ENCODE data around the gene CHADL. TPM values are rescaled to one million over a fixed set of nuclear protein-coding genes. Genes with fewer than 3 reads are reported as not detected.

CHADL gene
- polyA plus RNA-seq, 1 of the 3 experiments (the other 2 are of a cell fraction): 0.03 TPM

DNA sequence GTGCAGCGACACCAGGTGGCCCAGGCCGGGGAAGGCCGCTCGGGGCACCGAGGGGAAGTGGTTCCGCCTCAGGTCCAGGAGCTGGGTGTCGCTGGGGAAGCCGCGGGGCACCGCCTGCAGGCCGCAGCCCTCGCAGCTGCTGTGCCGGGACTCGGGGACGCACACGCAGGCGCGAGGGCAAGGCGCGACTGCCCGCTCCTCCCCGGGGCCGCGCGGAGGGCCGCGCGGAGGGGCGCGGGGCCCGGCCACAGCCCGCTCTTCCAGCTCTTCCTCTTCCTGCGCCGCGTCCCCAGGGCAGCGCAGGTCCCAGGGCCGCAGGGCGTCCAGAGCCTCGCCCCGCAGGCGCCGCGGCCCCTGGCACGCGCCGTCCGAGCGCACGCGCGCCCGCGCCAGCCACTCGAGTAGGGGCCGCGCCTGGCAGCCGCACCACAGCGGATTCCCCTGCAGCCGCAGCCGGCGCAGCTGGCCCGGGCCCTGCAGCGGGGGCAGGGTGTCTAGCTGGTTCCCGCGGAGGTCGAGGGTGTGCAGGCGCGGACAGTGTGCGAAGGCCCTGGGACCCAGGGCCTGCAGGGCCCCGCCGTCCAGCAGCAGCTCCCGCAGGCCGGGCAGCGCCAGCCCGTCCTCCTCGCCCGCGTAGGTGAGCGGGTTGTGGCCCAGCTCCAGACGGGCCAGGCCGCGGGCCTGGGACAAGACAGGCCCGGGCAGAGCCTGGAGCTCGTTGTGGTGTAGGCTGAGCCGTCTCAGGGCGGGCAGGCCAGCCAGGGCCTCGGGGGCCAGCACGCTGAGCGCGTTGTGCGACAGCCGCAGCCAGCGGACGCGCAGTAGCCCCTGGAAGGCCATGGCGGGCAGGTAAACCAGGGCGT is 2.8 kb downstream of the CHADL start:
- H3K36me3 ChIP-seq (replicated peaks in 1 of 2; ENCODE audit: control insufficient read depth in 1 of 2, insufficient read depth in 2 of 2, low read length in 1 of 2): no peaks in the 10 kb centered on the region
- no peak overlapping the region for H3K9ac ChIP-seq
- H3K27me3 ChIP-seq (ENCODE audit: insufficient read depth): no peaks in the 10 kb centered on the region
- ChIA-PET POLR2A (interaction anchor here (0.6 kb wide), 1 partner anchor 11 kb away, joined by 3 read pairs; no protein-coding TSS in a partner anchor), CTCF (interaction anchor here (1.0 kb wide), 1 partner anchor 10 kb away, joined by 3 read pairs; no protein-coding TSS in a partner anchor)
- no peak overlapping the region for H3K4me2 ChIP-seq
- no peaks in the 10 kb centered on the region for H4K20me1 ChIP-seq (ENCODE audit: insufficient read depth)
- no peaks in the 10 kb centered on the region for H3K79me2 ChIP-seq (ENCODE audit: insufficient read depth)
- H3K4me1 ChIP-seq (ENCODE audit: control insufficient read depth in 1 of 2, insufficient read depth in 2 of 2, low read depth in 1 of 2, low read length in 1 of 2): no peaks in the 10 kb centered on the region; a peak in 1 of 4 replicates
- H3K4me3 ChIP-seq (ENCODE audit: low read depth in 2 of 2, low read length in 1 of 2): no peak overlapping the region
- no peaks in the 10 kb centered on the region for H3K9me2 ChIP-seq
- TF ChIP-seq, protein P1, sequence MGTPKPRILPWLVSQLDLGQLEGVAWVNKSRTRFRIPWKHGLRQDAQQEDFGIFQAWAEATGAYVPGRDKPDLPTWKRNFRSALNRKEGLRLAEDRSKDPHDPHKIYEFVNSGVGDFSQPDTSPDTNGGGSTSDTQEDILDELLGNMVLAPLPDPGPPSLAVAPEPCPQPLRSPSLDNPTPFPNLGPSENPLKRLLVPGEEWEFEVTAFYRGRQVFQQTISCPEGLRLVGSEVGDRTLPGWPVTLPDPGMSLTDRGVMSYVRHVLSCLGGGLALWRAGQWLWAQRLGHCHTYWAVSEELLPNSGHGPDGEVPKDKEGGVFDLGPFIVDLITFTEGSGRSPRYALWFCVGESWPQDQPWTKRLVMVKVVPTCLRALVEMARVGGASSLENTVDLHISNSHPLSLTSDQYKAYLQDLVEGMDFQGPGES (IDR thresholded peaks at IDR 0.05; ENCODE audit: low read depth, low read length): no peak
- TF ChIP-seq, protein P2, sequence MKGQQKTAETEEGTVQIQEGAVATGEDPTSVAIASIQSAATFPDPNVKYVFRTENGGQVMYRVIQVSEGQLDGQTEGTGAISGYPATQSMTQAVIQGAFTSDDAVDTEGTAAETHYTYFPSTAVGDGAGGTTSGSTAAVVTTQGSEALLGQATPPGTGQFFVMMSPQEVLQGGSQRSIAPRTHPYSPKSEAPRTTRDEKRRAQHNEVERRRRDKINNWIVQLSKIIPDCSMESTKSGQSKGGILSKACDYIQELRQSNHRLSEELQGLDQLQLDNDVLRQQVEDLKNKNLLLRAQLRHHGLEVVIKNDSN (IDR thresholded peaks at IDR 0.05; ENCODE audit: borderline replicate concordance, low read depth): no peak
- TF ChIP-seq ELF1 (IDR thresholded peaks at IDR 0.05) (no peak), FOSL2 (IDR thresholded peaks at IDR 0.05; ENCODE audit: borderline replicate concordance, low read depth) (no peak), FOXM1 (IDR thresholded peaks at IDR 0.05; ENCODE audit: low read depth) (no peak), GABPA (IDR thresholded peaks at IDR 0.05; ENCODE audit: low read depth) (no peak), SMC3 (IDR thresholded peaks at IDR 0.05; ENCODE audit: low read depth, low read length) (no peak), GATA2 (CRISPR knock-in tag; IDR thresholded peaks at IDR 0.05) (no peak), EP300 (IDR thresholded peaks at IDR 0.05; ENCODE audit: borderline replicate concordance in 1 of 2, low read depth in 1 of 2, low read length in 1 of 2) (no peak), ZBTB33 (IDR thresholded peaks at IDR 0.05; ENCODE audit: borderline replicate concordance, low read depth) (no peak), TEAD4 (IDR thresholded peaks at IDR 0.05; ENCODE audit: borderline replicate concordance, insufficient read depth) (no peak)
- TF ChIP-seq, protein P3, sequence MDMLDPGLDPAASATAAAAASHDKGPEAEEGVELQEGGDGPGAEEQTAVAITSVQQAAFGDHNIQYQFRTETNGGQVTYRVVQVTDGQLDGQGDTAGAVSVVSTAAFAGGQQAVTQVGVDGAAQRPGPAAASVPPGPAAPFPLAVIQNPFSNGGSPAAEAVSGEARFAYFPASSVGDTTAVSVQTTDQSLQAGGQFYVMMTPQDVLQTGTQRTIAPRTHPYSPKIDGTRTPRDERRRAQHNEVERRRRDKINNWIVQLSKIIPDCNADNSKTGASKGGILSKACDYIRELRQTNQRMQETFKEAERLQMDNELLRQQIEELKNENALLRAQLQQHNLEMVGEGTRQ (IDR thresholded peaks at IDR 0.05; ENCODE audit: borderline replicate concordance, low read depth, low read length): no peak
- TF ChIP-seq, protein P4, sequence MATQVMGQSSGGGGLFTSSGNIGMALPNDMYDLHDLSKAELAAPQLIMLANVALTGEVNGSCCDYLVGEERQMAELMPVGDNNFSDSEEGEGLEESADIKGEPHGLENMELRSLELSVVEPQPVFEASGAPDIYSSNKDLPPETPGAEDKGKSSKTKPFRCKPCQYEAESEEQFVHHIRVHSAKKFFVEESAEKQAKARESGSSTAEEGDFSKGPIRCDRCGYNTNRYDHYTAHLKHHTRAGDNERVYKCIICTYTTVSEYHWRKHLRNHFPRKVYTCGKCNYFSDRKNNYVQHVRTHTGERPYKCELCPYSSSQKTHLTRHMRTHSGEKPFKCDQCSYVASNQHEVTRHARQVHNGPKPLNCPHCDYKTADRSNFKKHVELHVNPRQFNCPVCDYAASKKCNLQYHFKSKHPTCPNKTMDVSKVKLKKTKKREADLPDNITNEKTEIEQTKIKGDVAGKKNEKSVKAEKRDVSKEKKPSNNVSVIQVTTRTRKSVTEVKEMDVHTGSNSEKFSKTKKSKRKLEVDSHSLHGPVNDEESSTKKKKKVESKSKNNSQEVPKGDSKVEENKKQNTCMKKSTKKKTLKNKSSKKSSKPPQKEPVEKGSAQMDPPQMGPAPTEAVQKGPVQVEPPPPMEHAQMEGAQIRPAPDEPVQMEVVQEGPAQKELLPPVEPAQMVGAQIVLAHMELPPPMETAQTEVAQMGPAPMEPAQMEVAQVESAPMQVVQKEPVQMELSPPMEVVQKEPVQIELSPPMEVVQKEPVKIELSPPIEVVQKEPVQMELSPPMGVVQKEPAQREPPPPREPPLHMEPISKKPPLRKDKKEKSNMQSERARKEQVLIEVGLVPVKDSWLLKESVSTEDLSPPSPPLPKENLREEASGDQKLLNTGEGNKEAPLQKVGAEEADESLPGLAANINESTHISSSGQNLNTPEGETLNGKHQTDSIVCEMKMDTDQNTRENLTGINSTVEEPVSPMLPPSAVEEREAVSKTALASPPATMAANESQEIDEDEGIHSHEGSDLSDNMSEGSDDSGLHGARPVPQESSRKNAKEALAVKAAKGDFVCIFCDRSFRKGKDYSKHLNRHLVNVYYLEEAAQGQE (IDR thresholded peaks at IDR 0.05; ENCODE audit: low read depth, low read length): no peak
- H2AFZ ChIP-seq (ENCODE audit: low read depth): no peak overlapping the region
- H3K27ac ChIP-seq (ENCODE audit: low read depth in 2 of 2, low read length in 1 of 2): no peak overlapping the region
- DNase-seq: peak; percentile 61
- no peaks in the 10 kb centered on the region for H3K9me3 ChIP-seq
- H3F3A ChIP-seq (replicated peaks; ENCODE audit: insufficient read depth): no peaks in the 10 kb centered on the region
- WGBS (ENCODE audit: low lambda C conversion rate): no CpG with 5 or more reads among the region's 97 CpGs

Measured in SK-N-SH (cell line).